Stomach smooth muscle (tissue), 2 donors: ENCODE results near the gene CEP112.
A peak's percentile ranks its signal among the peaks of the same experiment; 100 is the strongest.

Experiments
- H3K27ac ChIP-seq: one replicate; pipeline ENCODE4 v1.7.0; 2013; ENCODE audit warnings: mild to moderate bottlenecking, low read length, inconsistent platforms
- H3K27me3 ChIP-seq, 2 donors: one replicate each; pipeline ENCODE4 v1.7.0; 2013; ENCODE audit warnings: low read length in 2 of 2; ENCODE audit not compliant: insufficient read depth in 2 of 2, control insufficient read depth in 1 of 2
- H3K36me3 ChIP-seq, 2 donors: one replicate each; pipeline ENCODE4 v1.7.0; 2013; ENCODE audit warnings: low read length in 2 of 2; ENCODE audit not compliant: control insufficient read depth in 2 of 2, insufficient read depth in 2 of 2
- H3K4me1 ChIP-seq: one replicate; pipeline ENCODE4 v1.7.0; 2013; ENCODE audit warnings: low read length; ENCODE audit not compliant: control insufficient read depth, insufficient read depth
- H3K4me3 ChIP-seq, 2 donors: one replicate each; pipeline ENCODE4 v1.7.0; 2013; ENCODE audit warnings: low read length in 2 of 2
- H3K9ac ChIP-seq, 2 donors: one replicate each; pipeline ENCODE4 v1.7.0; 2013; ENCODE audit warnings: low read length in 2 of 2, mild to moderate bottlenecking in 1 of 2
- H3K9me3 ChIP-seq, 2 donors: one replicate each; pipeline ENCODE4 v1.7.0; 2013; ENCODE audit warnings: low read length in 2 of 2; ENCODE audit not compliant: control insufficient read depth in 2 of 2
- donor health status: healthy.
- donor health status: Pancreatic carcinoma.

CEP112 gene

GRCh38 chr17:65637786-65638185 is 554.1 kb downstream of the CEP112 start:
- H3K27me3 ChIP-seq = no peaks in the 10 kb centered on the region
- no peaks in the 10 kb centered on the region for H3K36me3 ChIP-seq
- H3K9ac ChIP-seq = no peak overlapping the region
- no peak overlapping the region for H3K27ac ChIP-seq
- H3K4me1 ChIP-seq = peaks cover 2% of the 10 kb centered on the region
- no peak overlapping the region for H3K4me3 ChIP-seq
- H3K9me3 ChIP-seq = no peaks in the 10 kb centered on the region

DNA sequence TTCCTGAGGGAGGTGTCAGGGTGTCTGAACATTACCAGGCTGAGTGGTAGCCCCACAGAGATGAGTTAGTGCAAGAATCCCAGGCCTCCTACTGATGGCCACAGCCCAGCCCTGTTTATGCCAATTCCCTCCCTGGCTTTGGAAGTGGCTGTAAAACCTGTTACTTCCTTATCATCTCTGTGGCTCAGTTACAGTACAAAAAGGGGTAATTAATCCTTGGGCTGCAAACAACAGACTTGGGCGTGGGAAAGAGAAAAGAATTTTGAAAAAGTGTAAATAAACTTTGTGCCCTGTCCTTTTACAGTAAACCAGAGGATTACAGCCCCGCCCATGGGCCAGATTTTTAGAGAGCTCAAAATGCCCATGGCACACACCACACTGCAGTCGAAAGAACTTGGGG is 557.4 kb downstream of the CEP112 start:
- H3K9me3 ChIP-seq = no peaks in the 10 kb centered on the region
- H3K4me1 ChIP-seq = peaks cover 2% of the 10 kb centered on the region
- no peak overlapping the region for H3K9ac ChIP-seq
- H3K27me3 ChIP-seq = no peaks in the 10 kb centered on the region
- H3K4me3 ChIP-seq = no peak overlapping the region
- no peak overlapping the region for H3K27ac ChIP-seq
- no peaks in the 10 kb centered on the region for H3K36me3 ChIP-seq

GRCh38 chr17:65633988-65634387 is 557.9 kb downstream of the CEP112 start:
- Histone ChIP-seq H3K9me3 (no peaks in the 10 kb centered on the region), H3K36me3 (no peaks in the 10 kb centered on the region), H3K27me3 (no peaks in the 10 kb centered on the region), H3K9ac (no peak overlapping the region), H3K27ac (no peak overlapping the region), H3K4me1 (peaks cover 2% of the 10 kb centered on the region), H3K4me3 (no peak overlapping the region)

GRCh38 chr17:65633146-65633881 is 558.6 kb downstream of the CEP112 start:
- Histone ChIP-seq H3K9ac (no peak overlapping the region), H3K36me3 (no peaks in the 10 kb centered on the region), H3K9me3 (no peaks in the 10 kb centered on the region), H3K27me3 (no peaks in the 10 kb centered on the region), H3K27ac (no peak overlapping the region), H3K4me1 (no peaks in the 10 kb centered on the region), H3K4me3 (no peak overlapping the region)

DNA sequence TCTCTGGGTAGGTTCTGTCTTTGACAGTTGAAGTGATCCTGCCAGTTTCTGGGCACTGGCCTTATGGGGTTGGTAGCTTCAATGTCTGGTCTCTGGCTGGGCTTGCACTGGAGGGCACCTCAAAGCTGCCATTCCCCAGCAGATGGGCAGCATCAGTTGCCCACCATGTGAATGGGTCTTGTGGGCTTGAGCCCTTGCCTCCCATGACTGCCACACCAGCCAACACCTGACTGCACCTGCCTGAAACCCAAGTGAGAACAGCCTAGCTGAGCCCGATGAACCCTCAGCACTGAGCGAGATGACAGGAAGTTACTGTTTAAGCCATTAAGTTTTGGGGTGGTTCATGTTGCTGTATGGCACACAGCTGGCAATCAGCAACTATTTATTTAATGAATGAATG is 561.4 kb downstream of the CEP112 start:
- Histone ChIP-seq H3K9me3 (no peaks in the 10 kb centered on the region), H3K27ac (no peak overlapping the region), H3K36me3 (no peaks in the 10 kb centered on the region), H3K4me3 (no peak overlapping the region), H3K27me3 (no peaks in the 10 kb centered on the region), H3K9ac (no peak overlapping the region), H3K4me1 (peaks cover 8% of the 10 kb centered on the region)

DNA sequence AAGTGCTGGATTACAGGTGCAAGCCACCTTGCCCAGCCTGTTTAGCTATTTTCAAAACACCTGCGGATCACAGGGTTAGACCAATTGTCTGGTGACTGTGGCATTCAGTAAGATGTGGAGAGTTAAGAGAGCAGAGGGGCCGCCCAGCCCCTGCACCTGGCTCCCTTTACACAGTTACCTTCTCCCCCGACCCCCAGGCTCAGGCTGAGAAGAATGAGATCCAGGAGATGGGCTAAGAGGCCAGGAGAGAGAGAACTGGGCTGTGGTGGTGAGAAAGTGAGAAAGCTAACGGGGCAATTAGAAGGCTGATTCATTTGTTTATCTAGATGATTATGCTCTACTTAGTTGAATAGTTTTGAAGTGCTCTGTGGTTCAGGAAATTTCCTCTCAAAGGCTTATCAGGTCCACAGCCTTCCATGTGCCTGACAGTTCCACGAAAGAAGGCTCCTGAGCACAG is 562.7 kb downstream of the CEP112 start:
- no peaks in the 10 kb centered on the region for H3K36me3 ChIP-seq
- H3K9me3 ChIP-seq = no peaks in the 10 kb centered on the region
- H3K27ac ChIP-seq = peak overlapping the region; percentile 8
- no peaks in the 10 kb centered on the region for H3K27me3 ChIP-seq
- no peak overlapping the region for H3K9ac ChIP-seq
- H3K4me1 ChIP-seq = peaks cover 10% of the 10 kb centered on the region
- no peak overlapping the region for H3K4me3 ChIP-seq

DNA sequence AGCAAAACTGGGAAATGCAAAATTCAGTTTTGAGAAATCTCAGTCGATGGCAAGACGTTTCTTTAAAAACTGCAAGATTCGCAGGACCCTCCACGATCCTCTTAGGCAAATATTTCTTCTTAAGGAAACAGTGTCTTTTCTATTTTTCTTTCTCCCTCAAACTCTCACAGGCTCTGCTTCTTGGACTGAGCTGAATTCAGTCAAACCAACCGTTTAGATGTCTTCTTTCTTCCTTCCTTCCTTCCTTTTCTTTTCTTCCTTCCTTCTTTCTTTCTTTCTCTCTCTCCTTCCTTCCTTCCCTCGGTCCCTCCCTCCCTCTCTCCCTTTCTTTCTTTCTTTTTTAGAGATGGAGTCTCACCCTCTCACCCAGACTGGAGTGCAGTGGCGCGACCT is 563.3 kb downstream of the CEP112 start:
- peak overlapping the region; percentile 24 to 58 for H3K4me3 ChIP-seq
- peak overlapping the region in 1 of 2 donors; percentile 36 for H3K9ac ChIP-seq
- peak overlapping the region; percentile 8 for H3K27ac ChIP-seq
- peaks cover 10% of the 10 kb centered on the region for H3K4me1 ChIP-seq
- no peaks in the 10 kb centered on the region for H3K27me3 ChIP-seq
- no peaks in the 10 kb centered on the region for H3K9me3 ChIP-seq
- H3K36me3 ChIP-seq = no peaks in the 10 kb centered on the region

- Histone ChIP-seq H3K9ac (peak overlapping the region in 1 of 2 donors; percentile 36), H3K27ac (peak overlapping the region; percentile 8), H3K36me3 (no peaks in the 10 kb centered on the region), H3K9me3 (no peaks in the 10 kb centered on the region), H3K27me3 (no peaks in the 10 kb centered on the region), H3K4me3 (peak overlapping the region; percentile 24 to 58), H3K4me1 (peaks cover 10% of the 10 kb centered on the region)
Measured at GRCh38 chr17:65627891-65628643, 563.9 kb downstream of the CEP112 start.

GRCh38 chr17:65627108-65627507 is 564.8 kb downstream of the CEP112 start:
- Histone ChIP-seq H3K4me3 (no peak overlapping the region), H3K9me3 (no peaks in the 10 kb centered on the region), H3K4me1 (peaks cover 10% of the 10 kb centered on the region), H3K27me3 (no peaks in the 10 kb centered on the region), H3K27ac (no peak overlapping the region), H3K36me3 (no peaks in the 10 kb centered on the region), H3K9ac (no peak overlapping the region)

DNA sequence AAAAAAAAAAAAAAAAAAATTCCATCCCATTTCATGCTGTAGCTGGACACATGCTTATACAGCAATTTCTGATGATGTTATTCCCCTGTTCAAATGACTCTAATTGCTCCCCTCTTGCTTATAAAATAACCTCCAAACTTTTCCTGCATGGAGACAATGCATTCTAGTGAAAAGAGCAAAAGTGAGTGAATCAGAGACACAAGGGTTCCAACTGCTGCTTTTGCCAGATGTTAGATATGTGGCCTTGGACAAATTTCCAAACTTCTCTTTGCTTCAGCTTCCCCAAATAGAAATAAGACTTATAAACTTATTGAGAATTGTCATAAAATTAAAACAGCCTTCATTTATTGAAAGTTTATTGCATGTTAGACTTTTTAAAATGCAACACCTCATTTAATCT is 565.5 kb downstream of the CEP112 start:
- no peak overlapping the region for H3K9ac ChIP-seq
- no peak overlapping the region for H3K27ac ChIP-seq
- no peak overlapping the region for H3K4me3 ChIP-seq
- no peaks in the 10 kb centered on the region for H3K27me3 ChIP-seq
- no peaks in the 10 kb centered on the region for H3K9me3 ChIP-seq
- H3K4me1 ChIP-seq = peaks cover 10% of the 10 kb centered on the region
- H3K36me3 ChIP-seq = no peaks in the 10 kb centered on the region

GRCh38 chr17:65618516-65618915 is 573.4 kb downstream of the CEP112 start:
- Histone ChIP-seq H3K36me3 (no peaks in the 10 kb centered on the region), H3K4me3 (no peak overlapping the region), H3K9ac (no peak overlapping the region), H3K9me3 (no peaks in the 10 kb centered on the region), H3K27me3 (no peaks in the 10 kb centered on the region), H3K27ac (no peak overlapping the region), H3K4me1 (no peaks in the 10 kb centered on the region)
